Nephron progenitor cell (in vitro differentiated cells): ENCODE data around the gene GSG1L.
"Not testable (repeated sequence)": the region's sequence is repeated elsewhere in the genome, so short reads cannot be mapped to it uniquely, and the experiment has no call there.

ENCODE experiments used
- DNase-seq: peaks from one replicate; pipeline ENCODE4 v3.0.0; 2021
- H3K27ac Mint-ChIP-seq: 2 replicates; pipeline ENCODE4 v1.8.0; 2021; ENCODE audit warnings: mild to moderate bottlenecking, moderate library complexity, mixed read lengths
- H3K27me3 Mint-ChIP-seq: 2 replicates; pipeline ENCODE4 v1.8.0; 2021; ENCODE audit warnings: mild to moderate bottlenecking, low read depth, mixed read lengths; ENCODE audit not compliant: poor library complexity
- H3K36me3 Mint-ChIP-seq: 2 replicates; pipeline ENCODE4 v1.8.0; 2021; ENCODE audit warnings: low read depth, mixed read lengths
- H3K4me1 Mint-ChIP-seq: 2 replicates; pipeline ENCODE4 v1.8.0; 2021; ENCODE audit warnings: mixed read lengths
- H3K4me3 Mint-ChIP-seq: 2 replicates; pipeline ENCODE4 v1.8.0; 2021; ENCODE audit warnings: mild to moderate bottlenecking, moderate library complexity, mixed read lengths
- H3K9me3 Mint-ChIP-seq: 2 replicates; pipeline ENCODE4 v1.8.0; 2021; ENCODE audit warnings: mild to moderate bottlenecking, moderate library complexity, mixed read lengths
- TF ChIP-seq, protein P1 (sequence below): fragments of 200-600 bp; sonication (generic); IDR thresholded peaks from 2 replicates; pipeline ENCODE4 v1.5.0; 2021; ENCODE audit warnings: antibody characterized with exemption

GSG1L gene

DNA sequence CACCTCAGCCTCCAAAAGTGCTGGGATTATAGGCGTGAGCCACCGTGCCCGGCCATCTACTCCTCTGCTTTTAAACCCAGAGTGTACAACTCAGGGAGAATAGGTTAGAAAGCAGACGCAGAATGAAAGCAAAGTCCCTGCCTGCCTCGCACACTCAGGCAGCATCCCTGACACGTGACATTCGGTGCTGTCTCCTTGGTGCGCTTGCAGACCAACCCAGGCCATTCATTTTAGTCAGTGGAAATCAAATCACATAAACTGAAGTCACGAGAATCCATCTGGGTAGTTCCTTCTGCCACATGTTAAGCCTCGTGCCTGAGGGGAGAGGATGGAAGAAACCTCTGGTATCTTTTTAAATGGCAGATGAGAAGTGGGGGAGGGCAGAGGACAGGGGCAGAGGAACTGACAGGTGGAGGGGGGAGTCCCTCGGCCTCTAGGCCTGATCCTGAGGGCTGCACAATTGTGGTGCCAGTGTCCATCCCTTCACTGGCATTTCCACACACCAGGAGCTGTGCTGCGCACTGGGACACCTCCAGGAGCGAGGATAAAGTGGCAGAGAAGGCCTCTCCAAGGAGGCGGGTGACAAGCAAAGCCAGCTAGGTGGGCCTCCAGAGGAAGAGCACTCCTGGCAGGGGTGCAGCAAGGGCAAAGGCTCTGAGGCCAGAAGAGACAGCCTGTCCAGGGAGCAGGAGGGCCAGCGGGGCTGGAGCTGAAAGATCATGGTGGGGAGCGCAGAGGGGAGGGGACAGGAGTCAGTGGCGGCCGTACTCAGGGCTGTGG is 317.2 kb downstream of the GSG1L start:
- Mint-ChIP-seq H3K27ac (peak overlapping the region; percentile 36), H3K4me1 (peaks cover 24% of the 10 kb centered on the region), H3K36me3 (peaks cover 32% of the 10 kb centered on the region), H3K27me3 (no peaks in the 10 kb centered on the region), H3K9me3 (peaks cover 4% of the 10 kb centered on the region), H3K4me3 (no peak overlapping the region)
- TF ChIP-seq, protein P1, sequence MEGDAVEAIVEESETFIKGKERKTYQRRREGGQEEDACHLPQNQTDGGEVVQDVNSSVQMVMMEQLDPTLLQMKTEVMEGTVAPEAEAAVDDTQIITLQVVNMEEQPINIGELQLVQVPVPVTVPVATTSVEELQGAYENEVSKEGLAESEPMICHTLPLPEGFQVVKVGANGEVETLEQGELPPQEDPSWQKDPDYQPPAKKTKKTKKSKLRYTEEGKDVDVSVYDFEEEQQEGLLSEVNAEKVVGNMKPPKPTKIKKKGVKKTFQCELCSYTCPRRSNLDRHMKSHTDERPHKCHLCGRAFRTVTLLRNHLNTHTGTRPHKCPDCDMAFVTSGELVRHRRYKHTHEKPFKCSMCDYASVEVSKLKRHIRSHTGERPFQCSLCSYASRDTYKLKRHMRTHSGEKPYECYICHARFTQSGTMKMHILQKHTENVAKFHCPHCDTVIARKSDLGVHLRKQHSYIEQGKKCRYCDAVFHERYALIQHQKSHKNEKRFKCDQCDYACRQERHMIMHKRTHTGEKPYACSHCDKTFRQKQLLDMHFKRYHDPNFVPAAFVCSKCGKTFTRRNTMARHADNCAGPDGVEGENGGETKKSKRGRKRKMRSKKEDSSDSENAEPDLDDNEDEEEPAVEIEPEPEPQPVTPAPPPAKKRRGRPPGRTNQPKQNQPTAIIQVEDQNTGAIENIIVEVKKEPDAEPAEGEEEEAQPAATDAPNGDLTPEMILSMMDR = no peak
- no peak for DNase-seq

DNA sequence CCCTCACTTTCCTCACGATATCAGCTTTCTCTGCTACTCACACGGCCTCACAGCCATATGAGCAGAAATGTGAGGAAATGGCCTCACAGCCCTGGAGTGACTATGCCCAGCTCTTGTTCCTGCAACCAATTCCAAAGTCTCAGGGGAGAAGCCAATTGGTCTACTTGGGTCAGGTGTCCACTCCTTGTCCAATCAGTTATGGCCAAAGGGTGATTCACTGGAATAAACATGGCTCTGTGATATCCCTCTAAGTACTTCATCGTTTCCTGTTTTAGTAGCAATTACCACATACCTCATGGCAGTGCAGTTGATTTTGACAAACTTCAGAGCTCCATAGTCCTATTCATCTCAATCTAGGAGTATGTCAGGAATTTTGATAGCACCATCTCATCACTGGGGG is 318.2 kb downstream of the GSG1L start:
- Mint-ChIP-seq H3K27me3 (no peaks in the 10 kb centered on the region), H3K4me1 (peaks cover 24% of the 10 kb centered on the region), H3K36me3 (peaks cover 35% of the 10 kb centered on the region), H3K27ac (no peak overlapping the region), H3K9me3 (peaks cover 4% of the 10 kb centered on the region), H3K4me3 (no peak overlapping the region)
- no peak for DNase-seq
- TF ChIP-seq, protein P1 = no peak

DNA sequence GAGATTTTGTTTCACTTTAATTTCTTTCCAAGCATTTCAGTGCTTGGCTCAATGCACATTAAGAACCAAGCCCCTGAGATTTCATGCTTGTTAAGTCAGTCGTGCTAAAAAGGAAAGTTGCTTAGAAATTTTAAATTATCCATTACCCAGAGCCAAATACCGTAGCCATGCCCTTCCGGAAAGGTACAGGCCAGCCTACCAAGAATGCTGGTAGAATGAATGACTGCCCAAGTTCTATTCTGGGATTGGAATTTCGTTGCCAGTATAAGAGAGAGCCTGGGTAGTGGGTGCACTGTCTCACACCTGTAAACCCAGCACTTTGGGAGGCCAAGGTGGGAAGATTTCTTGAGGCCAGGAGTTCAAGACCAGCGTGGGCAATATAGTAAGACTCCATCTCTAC is 319.6 kb downstream of the GSG1L start:
- H3K4me1 Mint-ChIP-seq = peaks cover 27% of the 10 kb centered on the region
- H3K4me3 Mint-ChIP-seq = no peak overlapping the region
- no peak overlapping the region for H3K27ac Mint-ChIP-seq
- H3K9me3 Mint-ChIP-seq = peaks cover 4% of the 10 kb centered on the region
- H3K27me3 Mint-ChIP-seq = no peaks in the 10 kb centered on the region
- no peak for DNase-seq
- peaks cover 37% of the 10 kb centered on the region for H3K36me3 Mint-ChIP-seq
- TF ChIP-seq, protein P1 = no peak

DNA sequence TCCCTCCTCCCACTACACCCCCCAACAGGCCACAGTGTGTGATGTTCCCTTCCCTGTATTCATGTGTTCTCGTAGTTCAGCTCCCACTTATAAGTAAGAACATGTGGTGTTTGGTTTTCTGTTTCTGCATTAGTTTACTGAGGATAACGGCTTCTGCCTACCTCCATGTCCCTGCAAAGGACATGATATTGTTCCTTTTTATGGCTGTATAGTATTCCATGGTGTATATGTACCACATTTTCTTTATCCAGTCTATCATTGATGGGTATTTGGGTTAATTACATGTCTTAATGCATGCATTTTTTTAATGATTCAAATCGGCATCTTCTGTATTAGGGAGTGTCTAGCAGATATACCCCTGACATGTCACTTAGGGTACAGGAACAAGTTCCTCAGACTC is 320.5 kb downstream of the GSG1L start:
- peaks cover 29% of the 10 kb centered on the region for H3K4me1 Mint-ChIP-seq
- not testable (repeated sequence) for H3K27me3 Mint-ChIP-seq, H3K4me3 Mint-ChIP-seq, H3K9me3 Mint-ChIP-seq, DNase-seq, H3K27ac Mint-ChIP-seq
- H3K36me3 Mint-ChIP-seq = peaks cover 45% of the 10 kb centered on the region

DNA sequence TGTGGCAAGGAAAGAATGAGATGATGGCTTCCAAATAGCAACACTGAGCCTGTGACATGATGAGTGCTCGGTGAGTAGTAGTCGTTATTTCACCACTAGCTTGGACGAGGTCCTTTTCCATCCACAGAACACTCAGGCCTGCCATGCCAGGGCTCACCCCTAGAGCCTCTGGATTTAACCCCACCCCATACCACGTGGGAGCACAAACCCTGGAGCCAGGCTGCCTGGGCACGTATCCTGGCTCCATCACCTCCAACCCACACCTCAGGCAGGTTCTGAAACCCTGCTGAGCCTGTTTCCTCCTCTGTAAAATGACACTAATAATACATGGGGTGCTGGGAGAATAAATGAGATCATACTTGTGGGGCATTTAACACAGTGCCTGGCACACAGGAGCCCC is 321.2 kb downstream of the GSG1L start:
- Mint-ChIP-seq H3K9me3 (peaks cover 4% of the 10 kb centered on the region), H3K4me1 (peaks cover 29% of the 10 kb centered on the region)

DNA sequence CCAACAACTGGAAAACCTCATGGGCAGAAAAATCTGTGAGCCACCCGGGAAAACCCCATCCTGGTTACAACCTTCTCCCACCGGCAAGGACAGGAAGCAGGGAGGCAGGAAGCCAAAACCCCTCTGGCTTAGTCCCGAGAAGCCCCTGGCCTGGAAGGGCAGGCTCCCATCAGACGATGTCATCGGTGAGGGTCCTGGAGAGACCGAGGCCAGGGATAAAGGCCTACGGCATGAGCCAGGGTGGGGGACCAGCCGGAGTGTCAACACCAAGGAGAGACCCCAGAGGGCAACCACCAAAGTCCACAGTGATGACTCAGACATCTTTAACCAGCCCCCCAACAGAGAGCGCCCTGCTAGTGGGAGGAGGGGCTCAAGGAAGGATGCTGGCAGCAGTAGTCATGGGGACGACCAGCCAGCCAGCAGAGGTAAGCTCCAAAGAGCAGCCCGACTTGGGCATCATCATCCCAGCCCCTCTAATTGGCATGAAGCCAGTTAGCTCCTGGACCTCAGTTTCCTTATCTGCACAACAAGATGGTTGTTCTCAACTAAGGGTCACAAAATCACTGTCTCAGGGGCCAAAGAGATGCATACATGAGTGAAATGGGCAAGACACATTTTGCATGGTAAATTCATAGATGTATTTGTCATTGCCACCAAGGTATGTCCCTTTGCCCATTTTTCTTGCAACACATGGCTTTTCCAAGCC is 322.9 kb downstream of the GSG1L start:
- peaks cover 3% of the 10 kb centered on the region for H3K27me3 Mint-ChIP-seq

More for the DNA sequence above, 321.2 kb downstream of the GSG1L start:
- no peak overlapping the region for H3K4me3 Mint-ChIP-seq
- H3K27me3 Mint-ChIP-seq = peaks cover 3% of the 10 kb centered on the region
- no peak overlapping the region for H3K27ac Mint-ChIP-seq
- TF ChIP-seq, protein P1 = no peak
- peaks cover 45% of the 10 kb centered on the region for H3K36me3 Mint-ChIP-seq
- DNase-seq = no peak

More for the DNA sequence above, 322.9 kb downstream of the GSG1L start:
- no peak overlapping the region for H3K27ac Mint-ChIP-seq
- TF ChIP-seq, protein P1 = no peak
- peaks cover 4% of the 10 kb centered on the region for H3K9me3 Mint-ChIP-seq
- H3K4me3 Mint-ChIP-seq = no peak overlapping the region
- DNase-seq = no peak
- peaks cover 45% of the 10 kb centered on the region for H3K36me3 Mint-ChIP-seq
- peaks cover 34% of the 10 kb centered on the region for H3K4me1 Mint-ChIP-seq
